ENCODE data around the gene ERVW-1. TPM values are rescaled to one million over a fixed set of nuclear protein-coding genes. Genes with fewer than 3 reads are reported as not detected.

ERVW-1 gene
- total RNA-seq, 1 experiment from 2014 or later: not detected

DNA sequence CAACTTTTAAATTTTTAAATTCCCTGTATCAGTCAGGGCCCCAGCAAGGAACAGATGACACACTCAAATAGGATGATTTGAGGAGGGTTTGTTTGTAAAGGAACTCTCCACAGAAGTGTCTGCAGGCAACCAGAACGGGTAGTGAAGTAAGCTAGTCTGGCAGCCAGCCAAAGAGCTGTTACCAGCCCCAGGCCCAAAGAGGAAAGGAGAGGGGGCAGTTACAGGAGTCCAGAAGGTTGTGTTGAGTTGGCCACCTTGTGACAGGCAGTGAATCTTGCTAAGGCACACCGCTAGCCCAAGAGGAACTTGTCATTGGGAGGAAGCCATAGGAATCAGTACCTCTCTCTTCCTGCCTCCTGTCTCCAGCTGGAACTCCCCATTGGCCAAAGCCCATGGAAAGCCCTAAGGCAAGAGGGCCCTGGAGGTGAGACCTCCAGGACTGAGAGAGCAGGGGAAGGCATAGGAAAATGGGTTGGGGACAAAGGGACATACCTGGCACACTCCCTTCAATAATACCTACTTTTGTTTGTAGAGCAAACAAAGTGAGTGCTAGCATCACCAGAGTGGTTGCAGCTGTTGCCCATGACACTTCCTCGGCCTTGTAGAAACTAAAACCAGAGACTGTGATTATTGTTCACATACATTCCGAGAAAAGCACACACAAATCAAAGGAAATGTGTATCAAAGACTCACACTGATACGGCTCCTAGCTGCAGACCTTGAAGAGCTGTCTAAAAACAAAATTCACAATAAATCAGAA, 55.9 kb downstream of the ERVW-1 start:
- intact Hi-C loops (cut with micrococcal nuclease; ENCODE audit: unreplicated experiment): no loop called here

More for the DNA sequence above, 55.9 kb downstream of the ERVW-1 start:
- ChIA-PET POLR2A (no interaction called here), CTCF (no interaction called here)
- H3K36me3 ChIP-seq (ENCODE audit: control insufficient read depth, insufficient read depth, low read length): no peaks in the 10 kb centered on the region
- no TSS peak for BruUV-seq (replicated peaks)
- no peak for DNase-seq (ENCODE audit: low read depth, low spot score)
- no peak for ATAC-seq
- no peaks in the 10 kb centered on the region for H3K9me3 ChIP-seq (ENCODE audit: control insufficient read depth, insufficient read depth, low read depth, low read length)
- in situ Hi-C loops (cut with HindIII; ENCODE audit: low pct_unique_long_range_greater_than_20kb, low sequenced_read_pairs): no loop called here
- no peak overlapping the region for H3K27ac ChIP-seq (ENCODE audit: low read length)
- H3K27me3 ChIP-seq (ENCODE audit: control insufficient read depth, insufficient read depth, low read length): no peaks in the 10 kb centered on the region
- H3K4me3 ChIP-seq (ENCODE audit: low read depth in 2 of 2, low read length in 2 of 2): no peak overlapping the region
- H3K4me1 ChIP-seq (ENCODE audit: control insufficient read depth, insufficient read depth, low read length): peaks cover 6% of the 10 kb centered on the region; the same call in 1 of the 2 replicates
- TF ChIP-seq, protein P1, sequence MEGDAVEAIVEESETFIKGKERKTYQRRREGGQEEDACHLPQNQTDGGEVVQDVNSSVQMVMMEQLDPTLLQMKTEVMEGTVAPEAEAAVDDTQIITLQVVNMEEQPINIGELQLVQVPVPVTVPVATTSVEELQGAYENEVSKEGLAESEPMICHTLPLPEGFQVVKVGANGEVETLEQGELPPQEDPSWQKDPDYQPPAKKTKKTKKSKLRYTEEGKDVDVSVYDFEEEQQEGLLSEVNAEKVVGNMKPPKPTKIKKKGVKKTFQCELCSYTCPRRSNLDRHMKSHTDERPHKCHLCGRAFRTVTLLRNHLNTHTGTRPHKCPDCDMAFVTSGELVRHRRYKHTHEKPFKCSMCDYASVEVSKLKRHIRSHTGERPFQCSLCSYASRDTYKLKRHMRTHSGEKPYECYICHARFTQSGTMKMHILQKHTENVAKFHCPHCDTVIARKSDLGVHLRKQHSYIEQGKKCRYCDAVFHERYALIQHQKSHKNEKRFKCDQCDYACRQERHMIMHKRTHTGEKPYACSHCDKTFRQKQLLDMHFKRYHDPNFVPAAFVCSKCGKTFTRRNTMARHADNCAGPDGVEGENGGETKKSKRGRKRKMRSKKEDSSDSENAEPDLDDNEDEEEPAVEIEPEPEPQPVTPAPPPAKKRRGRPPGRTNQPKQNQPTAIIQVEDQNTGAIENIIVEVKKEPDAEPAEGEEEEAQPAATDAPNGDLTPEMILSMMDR (IDR thresholded peaks at IDR 0.05): no peak
- no peak for TF ChIP-seq SIN3A (IDR thresholded peaks at IDR 0.05; ENCODE audit: borderline replicate concordance, insufficient read depth, low read depth, low read length)
- no peak for TF ChIP-seq TCF7L2 (IDR thresholded peaks at IDR 0.05; ENCODE audit: low read depth, low read length)
- TF ChIP-seq, protein P2, sequence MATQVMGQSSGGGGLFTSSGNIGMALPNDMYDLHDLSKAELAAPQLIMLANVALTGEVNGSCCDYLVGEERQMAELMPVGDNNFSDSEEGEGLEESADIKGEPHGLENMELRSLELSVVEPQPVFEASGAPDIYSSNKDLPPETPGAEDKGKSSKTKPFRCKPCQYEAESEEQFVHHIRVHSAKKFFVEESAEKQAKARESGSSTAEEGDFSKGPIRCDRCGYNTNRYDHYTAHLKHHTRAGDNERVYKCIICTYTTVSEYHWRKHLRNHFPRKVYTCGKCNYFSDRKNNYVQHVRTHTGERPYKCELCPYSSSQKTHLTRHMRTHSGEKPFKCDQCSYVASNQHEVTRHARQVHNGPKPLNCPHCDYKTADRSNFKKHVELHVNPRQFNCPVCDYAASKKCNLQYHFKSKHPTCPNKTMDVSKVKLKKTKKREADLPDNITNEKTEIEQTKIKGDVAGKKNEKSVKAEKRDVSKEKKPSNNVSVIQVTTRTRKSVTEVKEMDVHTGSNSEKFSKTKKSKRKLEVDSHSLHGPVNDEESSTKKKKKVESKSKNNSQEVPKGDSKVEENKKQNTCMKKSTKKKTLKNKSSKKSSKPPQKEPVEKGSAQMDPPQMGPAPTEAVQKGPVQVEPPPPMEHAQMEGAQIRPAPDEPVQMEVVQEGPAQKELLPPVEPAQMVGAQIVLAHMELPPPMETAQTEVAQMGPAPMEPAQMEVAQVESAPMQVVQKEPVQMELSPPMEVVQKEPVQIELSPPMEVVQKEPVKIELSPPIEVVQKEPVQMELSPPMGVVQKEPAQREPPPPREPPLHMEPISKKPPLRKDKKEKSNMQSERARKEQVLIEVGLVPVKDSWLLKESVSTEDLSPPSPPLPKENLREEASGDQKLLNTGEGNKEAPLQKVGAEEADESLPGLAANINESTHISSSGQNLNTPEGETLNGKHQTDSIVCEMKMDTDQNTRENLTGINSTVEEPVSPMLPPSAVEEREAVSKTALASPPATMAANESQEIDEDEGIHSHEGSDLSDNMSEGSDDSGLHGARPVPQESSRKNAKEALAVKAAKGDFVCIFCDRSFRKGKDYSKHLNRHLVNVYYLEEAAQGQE (IDR thresholded peaks at IDR 0.05; ENCODE audit: insufficient read depth in 1 of 2, low read depth in 2 of 2, low read length in 1 of 2): no peak
- no peak for TF ChIP-seq POLR2AphosphoS5 (IDR thresholded peaks at IDR 0.05; ENCODE audit: low read depth, low read length)

Other genes with a start within 250 kb of the ERVW-1 start
- 50.1 TPM for gene KRIT1, start 232.0 kb downstream of the ERVW-1 start, total RNA-seq (2021; ENCODE audit: unreplicated experiment)
- 83.8 TPM for gene ANKIB1, start 232.0 kb downstream of the ERVW-1 start, total RNA-seq (2021; ENCODE audit: unreplicated experiment)
- gene GATAD1, start 30.5 kb downstream of the ERVW-1 start, total RNA-seq (2021; ENCODE audit: unreplicated experiment): 27.0 TPM
- gene PEX1, start 50.6 kb upstream of the ERVW-1 start, total RNA-seq (2021; ENCODE audit: unreplicated experiment): 13.9 TPM
- gene RBM48, start 50.8 kb upstream of the ERVW-1 start, total RNA-seq (2021; ENCODE audit: unreplicated experiment): 10.1 TPM
- 27.7 TPM for gene FAM133B, start 112.4 kb upstream of the ERVW-1 start, total RNA-seq (2021; ENCODE audit: unreplicated experiment)

Data from Panc1 (cell line).